ENCODE measurements around the gene ERICH3.

The ERICH3 gene

DNA sequence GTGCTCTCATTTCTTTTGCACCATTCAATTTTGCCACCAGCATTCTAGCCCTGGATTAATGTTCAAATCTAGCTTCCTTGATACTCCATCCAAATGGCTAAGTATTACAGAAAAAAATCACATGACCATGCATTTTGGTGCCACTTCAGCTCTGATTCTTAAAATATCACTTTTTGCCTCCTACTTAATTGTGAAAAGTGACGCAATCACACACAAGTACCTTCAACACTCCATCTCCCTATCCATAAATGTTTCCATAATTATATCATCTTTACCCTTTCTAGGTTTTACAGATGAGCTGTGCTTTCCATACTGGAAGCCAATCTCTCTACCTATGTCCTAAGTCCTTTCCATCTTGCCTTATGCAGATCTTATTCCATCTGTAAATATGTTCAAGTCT, 43.2 kb upstream of the ERICH3 start (continued):
- TF ChIP-seq CSDC2 (CRISPR knock-in tag; IDR thresholded peaks at IDR 0.05) (no peak), ZNF565 (CRISPR knock-in tag; conservative IDR thresholded peaks at IDR 0.05; ENCODE audit: low read depth) (no peak), RARB (CRISPR knock-in tag; IDR thresholded peaks at IDR 0.05) (no peak)
- TF ChIP-seq, protein P1, sequence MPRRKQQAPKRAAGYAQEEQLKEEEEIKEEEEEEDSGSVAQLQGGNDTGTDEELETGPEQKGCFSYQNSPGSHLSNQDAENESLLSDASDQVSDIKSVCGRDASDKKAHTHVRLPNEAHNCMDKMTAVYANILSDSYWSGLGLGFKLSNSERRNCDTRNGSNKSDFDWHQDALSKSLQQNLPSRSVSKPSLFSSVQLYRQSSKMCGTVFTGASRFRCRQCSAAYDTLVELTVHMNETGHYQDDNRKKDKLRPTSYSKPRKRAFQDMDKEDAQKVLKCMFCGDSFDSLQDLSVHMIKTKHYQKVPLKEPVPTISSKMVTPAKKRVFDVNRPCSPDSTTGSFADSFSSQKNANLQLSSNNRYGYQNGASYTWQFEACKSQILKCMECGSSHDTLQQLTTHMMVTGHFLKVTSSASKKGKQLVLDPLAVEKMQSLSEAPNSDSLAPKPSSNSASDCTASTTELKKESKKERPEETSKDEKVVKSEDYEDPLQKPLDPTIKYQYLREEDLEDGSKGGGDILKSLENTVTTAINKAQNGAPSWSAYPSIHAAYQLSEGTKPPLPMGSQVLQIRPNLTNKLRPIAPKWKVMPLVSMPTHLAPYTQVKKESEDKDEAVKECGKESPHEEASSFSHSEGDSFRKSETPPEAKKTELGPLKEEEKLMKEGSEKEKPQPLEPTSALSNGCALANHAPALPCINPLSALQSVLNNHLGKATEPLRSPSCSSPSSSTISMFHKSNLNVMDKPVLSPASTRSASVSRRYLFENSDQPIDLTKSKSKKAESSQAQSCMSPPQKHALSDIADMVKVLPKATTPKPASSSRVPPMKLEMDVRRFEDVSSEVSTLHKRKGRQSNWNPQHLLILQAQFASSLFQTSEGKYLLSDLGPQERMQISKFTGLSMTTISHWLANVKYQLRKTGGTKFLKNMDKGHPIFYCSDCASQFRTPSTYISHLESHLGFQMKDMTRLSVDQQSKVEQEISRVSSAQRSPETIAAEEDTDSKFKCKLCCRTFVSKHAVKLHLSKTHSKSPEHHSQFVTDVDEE (CRISPR knock-in tag; IDR thresholded peaks at IDR 0.05): no peak

DNA sequence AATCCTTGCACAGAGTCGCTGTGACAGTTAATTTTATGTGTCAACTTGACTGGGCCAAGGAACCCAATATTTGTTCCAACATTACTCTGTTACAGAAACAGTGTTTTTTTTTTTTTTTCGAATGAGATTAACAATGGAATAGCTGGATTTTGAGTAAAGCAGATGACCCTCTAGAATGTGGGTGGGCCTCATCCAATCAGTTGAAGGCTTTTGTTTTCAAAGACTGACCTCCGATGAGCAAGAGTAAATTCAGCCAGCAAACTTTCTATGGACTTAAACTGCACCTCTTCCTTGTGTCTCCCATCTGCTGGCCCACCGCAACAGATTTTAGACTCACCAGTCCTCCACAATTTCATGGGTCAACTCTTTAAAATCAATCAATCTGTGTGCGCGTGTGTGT, 42.2 kb upstream of the ERICH3 start:
- no peak for TF ChIP-seq ZNF8 (CRISPR knock-in tag; IDR thresholded peaks at IDR 0.05)
- ATAC-seq: no peak

DNA sequence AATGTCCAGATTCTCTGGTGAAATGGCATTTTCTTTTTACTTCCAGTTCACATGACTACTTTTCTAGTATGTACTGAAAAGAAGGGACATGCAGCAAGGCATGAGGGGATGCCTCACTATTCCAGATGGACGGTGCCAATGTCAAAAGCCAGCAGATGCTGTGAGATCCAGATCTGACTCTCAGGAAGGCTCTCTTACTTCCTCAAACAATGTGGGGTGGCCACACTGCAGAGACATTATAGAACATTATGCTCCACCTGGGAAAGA, 41.6 kb upstream of the ERICH3 start:
- no peak for ATAC-seq
- TF ChIP-seq, protein P2, sequence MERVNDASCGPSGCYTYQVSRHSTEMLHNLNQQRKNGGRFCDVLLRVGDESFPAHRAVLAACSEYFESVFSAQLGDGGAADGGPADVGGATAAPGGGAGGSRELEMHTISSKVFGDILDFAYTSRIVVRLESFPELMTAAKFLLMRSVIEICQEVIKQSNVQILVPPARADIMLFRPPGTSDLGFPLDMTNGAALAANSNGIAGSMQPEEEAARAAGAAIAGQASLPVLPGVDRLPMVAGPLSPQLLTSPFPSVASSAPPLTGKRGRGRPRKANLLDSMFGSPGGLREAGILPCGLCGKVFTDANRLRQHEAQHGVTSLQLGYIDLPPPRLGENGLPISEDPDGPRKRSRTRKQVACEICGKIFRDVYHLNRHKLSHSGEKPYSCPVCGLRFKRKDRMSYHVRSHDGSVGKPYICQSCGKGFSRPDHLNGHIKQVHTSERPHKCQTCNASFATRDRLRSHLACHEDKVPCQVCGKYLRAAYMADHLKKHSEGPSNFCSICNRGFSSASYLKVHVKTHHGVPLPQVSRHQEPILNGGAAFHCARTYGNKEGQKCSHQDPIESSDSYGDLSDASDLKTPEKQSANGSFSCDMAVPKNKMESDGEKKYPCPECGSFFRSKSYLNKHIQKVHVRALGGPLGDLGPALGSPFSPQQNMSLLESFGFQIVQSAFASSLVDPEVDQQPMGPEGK (CRISPR knock-in tag; IDR thresholded peaks at IDR 0.05; ENCODE audit: borderline replicate concordance): no peak
- TF ChIP-seq, protein P3, sequence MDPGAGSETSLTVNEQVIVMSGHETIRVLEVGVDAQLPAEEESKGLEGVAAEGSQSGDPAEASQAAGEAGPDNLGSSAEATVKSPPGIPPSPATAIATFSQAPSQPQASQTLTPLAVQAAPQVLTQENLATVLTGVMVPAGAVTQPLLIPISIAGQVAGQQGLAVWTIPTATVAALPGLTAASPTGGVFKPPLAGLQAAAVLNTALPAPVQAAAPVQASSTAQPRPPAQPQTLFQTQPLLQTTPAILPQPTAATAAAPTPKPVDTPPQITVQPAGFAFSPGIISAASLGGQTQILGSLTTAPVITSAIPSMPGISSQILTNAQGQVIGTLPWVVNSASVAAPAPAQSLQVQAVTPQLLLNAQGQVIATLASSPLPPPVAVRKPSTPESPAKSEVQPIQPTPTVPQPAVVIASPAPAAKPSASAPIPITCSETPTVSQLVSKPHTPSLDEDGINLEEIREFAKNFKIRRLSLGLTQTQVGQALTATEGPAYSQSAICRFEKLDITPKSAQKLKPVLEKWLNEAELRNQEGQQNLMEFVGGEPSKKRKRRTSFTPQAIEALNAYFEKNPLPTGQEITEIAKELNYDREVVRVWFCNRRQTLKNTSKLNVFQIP (CRISPR knock-in tag; IDR thresholded peaks at IDR 0.05; ENCODE audit: borderline replicate concordance, low read depth): no peak
- TF ChIP-seq, protein P4, sequence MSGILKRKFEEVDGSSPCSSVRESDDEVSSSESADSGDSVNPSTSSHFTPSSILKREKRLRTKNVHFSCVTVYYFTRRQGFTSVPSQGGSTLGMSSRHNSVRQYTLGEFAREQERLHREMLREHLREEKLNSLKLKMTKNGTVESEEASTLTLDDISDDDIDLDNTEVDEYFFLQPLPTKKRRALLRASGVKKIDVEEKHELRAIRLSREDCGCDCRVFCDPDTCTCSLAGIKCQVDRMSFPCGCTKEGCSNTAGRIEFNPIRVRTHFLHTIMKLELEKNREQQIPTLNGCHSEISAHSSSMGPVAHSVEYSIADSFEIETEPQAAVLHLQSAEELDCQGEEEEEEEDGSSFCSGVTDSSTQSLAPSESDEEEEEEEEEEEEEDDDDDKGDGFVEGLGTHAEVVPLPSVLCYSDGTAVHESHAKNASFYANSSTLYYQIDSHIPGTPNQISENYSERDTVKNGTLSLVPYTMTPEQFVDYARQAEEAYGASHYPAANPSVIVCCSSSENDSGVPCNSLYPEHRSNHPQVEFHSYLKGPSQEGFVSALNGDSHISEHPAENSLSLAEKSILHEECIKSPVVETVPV (CRISPR knock-in tag; IDR thresholded peaks at IDR 0.05): no peak
- TF ChIP-seq BACH2 (CRISPR knock-in tag; IDR thresholded peaks at IDR 0.05; ENCODE audit: borderline replicate concordance) (no peak), ZFP30 (CRISPR knock-in tag; IDR thresholded peaks at IDR 0.05) (no peak), ZNF8 (CRISPR knock-in tag; IDR thresholded peaks at IDR 0.05) (no peak), PPARA (CRISPR knock-in tag; IDR thresholded peaks at IDR 0.05; ENCODE audit: borderline replicate concordance) (no peak), SNAI2 (CRISPR knock-in tag; IDR thresholded peaks at IDR 0.05) (no peak), ISL1 (CRISPR knock-in tag; IDR thresholded peaks at IDR 0.05) (no peak), TCF4 (CRISPR knock-in tag; IDR thresholded peaks at IDR 0.05; ENCODE audit: borderline replicate concordance) (no peak), ZNF565 (CRISPR knock-in tag; conservative IDR thresholded peaks at IDR 0.05; ENCODE audit: low read depth) (no peak), GLIS3 (CRISPR knock-in tag; IDR thresholded peaks at IDR 0.05) (no peak), ZC3H10 (CRISPR knock-in tag; IDR thresholded peaks at IDR 0.05) (no peak), TOX (CRISPR knock-in tag; IDR thresholded peaks at IDR 0.05; ENCODE audit: borderline replicate concordance) (no peak), ZFP3 (CRISPR knock-in tag; IDR thresholded peaks at IDR 0.05) (no peak), ZNF70 (CRISPR knock-in tag; IDR thresholded peaks at IDR 0.05) (no peak)
- TF ChIP-seq, protein P5, sequence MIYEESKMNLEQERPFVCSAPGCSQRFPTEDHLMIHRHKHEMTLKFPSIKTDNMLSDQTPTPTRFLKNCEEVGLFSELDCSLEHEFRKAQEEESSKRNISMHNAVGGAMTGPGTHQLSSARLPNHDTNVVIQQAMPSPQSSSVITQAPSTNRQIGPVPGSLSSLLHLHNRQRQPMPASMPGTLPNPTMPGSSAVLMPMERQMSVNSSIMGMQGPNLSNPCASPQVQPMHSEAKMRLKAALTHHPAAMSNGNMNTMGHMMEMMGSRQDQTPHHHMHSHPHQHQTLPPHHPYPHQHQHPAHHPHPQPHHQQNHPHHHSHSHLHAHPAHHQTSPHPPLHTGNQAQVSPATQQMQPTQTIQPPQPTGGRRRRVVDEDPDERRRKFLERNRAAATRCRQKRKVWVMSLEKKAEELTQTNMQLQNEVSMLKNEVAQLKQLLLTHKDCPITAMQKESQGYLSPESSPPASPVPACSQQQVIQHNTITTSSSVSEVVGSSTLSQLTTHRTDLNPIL (CRISPR knock-in tag; IDR thresholded peaks at IDR 0.05; ENCODE audit: low read depth): no peak

DNA sequence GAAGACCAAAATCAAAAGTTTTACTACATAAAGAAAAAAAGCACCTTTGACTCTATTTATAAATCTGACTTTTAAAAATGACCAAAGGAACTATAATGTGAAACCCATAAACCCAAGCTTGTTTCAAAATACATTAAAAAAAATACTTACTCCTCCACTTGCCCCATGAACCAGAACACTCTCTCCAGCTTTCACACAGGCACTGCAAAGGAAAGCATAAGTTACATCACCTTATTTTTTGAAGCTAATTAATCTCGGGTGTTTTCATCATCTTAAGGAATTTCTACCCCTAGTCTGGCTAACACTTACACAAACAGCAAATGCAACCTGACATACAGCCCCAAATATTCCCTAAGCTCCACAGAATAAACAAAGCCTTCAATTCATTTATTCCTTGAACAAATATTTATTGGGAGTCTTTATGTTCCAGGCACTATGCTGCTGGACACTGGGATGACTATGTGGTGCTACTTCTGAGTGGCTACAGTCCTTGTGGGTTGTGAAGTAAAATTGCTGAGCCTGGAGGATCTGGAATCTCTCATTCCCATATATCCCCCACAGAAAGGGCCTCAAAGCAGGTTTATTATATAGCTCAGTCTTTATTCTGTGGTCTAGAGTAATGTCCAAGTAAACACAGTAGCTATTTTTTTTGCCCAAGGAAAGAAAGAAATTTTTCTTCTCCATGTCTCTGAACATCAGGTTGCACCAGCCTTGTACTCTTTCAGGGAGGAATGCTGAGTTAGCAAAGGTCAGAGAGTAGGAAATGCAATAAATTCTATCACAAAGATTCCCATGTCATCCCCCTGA, 41.0 kb upstream of the ERICH3 start:
- ATAC-seq: no peak
- TF ChIP-seq CSDC2 (CRISPR knock-in tag; IDR thresholded peaks at IDR 0.05) (no peak), GLIS3 (CRISPR knock-in tag; IDR thresholded peaks at IDR 0.05) (no peak), ZNF565 (CRISPR knock-in tag; conservative IDR thresholded peaks at IDR 0.05; ENCODE audit: low read depth) (no peak), SNAI2 (CRISPR knock-in tag; IDR thresholded peaks at IDR 0.05) (no peak), ARNTL (CRISPR knock-in tag; IDR thresholded peaks at IDR 0.05; ENCODE audit: borderline replicate concordance, low read depth) (no peak), ZNF8 (CRISPR knock-in tag; IDR thresholded peaks at IDR 0.05) (no peak), OSR1 (CRISPR knock-in tag; IDR thresholded peaks at IDR 0.05) (no peak), RARB (CRISPR knock-in tag; IDR thresholded peaks at IDR 0.05) (no peak), ZNF70 (CRISPR knock-in tag; IDR thresholded peaks at IDR 0.05) (no peak), ZFP30 (CRISPR knock-in tag; IDR thresholded peaks at IDR 0.05) (no peak), ZFP3 (CRISPR knock-in tag; IDR thresholded peaks at IDR 0.05) (no peak), BACH2 (CRISPR knock-in tag; IDR thresholded peaks at IDR 0.05; ENCODE audit: borderline replicate concordance) (no peak), TOX (CRISPR knock-in tag; IDR thresholded peaks at IDR 0.05; ENCODE audit: borderline replicate concordance) (no peak), ISL1 (CRISPR knock-in tag; IDR thresholded peaks at IDR 0.05) (no peak), ZC3H10 (CRISPR knock-in tag; IDR thresholded peaks at IDR 0.05) (no peak)
- TF ChIP-seq, protein P4 (CRISPR knock-in tag; IDR thresholded peaks at IDR 0.05): no peak
- TF ChIP-seq, protein P2 (CRISPR knock-in tag; IDR thresholded peaks at IDR 0.05; ENCODE audit: borderline replicate concordance): no peak
